GM12874 (cell line): ENCODE results near the gene UBE2L3.

Experiments used
- TF ChIP-seq, protein P1 (sequence below): IDR thresholded peaks from 2 replicates; pipeline ENCODE4 v1.5.1; 2011; ENCODE audit warnings: low read depth, mild to moderate bottlenecking, control low read depth, low read length, moderate library complexity; ENCODE audit not compliant: insufficient read depth

UBE2L3 gene

GRCh38 chr22:21594865-21595452 is 27.4 kb downstream of the UBE2L3 start:
- TF ChIP-seq, protein P1, sequence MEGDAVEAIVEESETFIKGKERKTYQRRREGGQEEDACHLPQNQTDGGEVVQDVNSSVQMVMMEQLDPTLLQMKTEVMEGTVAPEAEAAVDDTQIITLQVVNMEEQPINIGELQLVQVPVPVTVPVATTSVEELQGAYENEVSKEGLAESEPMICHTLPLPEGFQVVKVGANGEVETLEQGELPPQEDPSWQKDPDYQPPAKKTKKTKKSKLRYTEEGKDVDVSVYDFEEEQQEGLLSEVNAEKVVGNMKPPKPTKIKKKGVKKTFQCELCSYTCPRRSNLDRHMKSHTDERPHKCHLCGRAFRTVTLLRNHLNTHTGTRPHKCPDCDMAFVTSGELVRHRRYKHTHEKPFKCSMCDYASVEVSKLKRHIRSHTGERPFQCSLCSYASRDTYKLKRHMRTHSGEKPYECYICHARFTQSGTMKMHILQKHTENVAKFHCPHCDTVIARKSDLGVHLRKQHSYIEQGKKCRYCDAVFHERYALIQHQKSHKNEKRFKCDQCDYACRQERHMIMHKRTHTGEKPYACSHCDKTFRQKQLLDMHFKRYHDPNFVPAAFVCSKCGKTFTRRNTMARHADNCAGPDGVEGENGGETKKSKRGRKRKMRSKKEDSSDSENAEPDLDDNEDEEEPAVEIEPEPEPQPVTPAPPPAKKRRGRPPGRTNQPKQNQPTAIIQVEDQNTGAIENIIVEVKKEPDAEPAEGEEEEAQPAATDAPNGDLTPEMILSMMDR: no peak

DNA sequence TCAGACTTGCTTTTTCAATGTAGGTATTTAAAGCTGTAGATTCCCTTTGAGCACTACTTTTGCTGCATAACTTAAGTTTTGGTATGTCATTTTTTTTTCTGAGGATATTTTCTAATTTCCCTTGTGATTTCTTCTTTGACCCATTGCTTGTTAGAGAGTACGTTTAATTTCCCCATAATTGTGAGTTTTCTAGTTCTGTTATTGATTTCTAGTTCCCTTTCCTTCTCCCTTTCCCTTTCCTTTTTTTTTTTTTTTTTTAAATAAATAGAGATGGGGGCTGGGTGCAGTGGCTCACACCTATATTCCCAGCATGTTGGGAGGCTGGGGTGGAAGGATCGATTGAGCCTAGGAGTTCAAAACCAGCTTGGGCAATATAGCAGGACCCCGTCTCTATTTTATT is 30.8 kb downstream of the UBE2L3 start:
- TF ChIP-seq, protein P1: no peak

DNA sequence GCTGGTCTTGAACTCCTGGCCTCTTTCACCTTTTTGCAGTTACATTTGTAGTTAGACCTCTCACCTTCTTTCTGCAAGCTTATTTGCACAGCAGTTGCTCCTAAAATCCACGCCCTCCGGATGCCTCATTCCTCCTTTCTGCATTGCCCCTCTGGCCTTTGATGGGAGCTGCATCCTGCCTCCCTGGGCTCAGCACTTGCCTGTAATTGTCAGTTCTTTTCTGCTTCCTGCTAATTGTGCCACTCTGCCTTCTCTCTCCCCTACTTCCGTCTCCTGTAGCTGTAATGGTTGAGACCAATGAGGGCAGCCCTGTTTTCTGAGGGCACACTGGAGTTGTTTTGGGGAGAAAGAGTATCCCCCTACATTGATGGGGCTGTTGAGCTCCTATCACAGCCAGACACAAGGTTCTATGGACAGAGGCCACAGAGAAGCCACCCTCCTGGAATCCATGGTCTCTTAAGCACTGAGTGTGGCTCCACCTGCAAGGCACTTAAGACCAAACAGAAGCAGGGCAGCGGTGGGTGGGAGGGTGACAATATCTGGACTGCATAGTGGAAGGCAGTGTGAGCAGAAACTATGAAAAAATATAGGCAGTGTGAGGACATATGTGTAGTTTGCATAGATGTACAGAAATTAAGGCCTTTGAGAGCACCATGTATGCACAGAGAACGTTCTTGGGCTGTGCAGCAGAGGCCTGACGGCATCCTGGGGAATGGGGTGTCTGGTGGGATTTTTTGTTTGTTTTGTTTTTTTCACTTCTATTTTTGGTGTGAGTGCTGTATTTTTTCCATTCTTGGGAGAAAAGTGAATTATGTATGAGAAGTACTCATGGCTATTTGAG is 31.8 kb downstream of the UBE2L3 start:
- TF ChIP-seq, protein P1: no peak

- TF ChIP-seq, protein P1: no peak
Measured at GRCh38 chr22:21602579-21602978, 35.1 kb downstream of the UBE2L3 start.

DNA sequence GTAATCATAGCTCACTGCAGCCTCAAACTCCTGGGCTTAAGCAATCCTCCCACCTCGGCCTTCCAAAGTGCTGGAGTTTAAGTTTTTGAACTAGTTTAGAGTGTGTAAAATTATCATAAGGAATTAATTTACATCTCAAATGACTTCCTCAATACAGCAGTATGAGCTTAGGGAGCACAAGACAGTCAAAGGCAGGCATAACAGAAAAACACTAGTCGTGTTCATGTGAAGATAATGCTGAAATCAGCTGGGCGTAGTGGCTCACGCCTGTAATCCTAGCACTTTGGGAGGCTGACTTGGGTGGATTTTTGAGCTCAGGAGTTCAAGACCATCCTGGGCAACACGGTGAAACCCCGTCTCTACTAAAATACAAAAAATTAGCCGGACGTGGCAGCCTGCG is 36.5 kb downstream of the UBE2L3 start:
- TF ChIP-seq, protein P1: no peak

DNA sequence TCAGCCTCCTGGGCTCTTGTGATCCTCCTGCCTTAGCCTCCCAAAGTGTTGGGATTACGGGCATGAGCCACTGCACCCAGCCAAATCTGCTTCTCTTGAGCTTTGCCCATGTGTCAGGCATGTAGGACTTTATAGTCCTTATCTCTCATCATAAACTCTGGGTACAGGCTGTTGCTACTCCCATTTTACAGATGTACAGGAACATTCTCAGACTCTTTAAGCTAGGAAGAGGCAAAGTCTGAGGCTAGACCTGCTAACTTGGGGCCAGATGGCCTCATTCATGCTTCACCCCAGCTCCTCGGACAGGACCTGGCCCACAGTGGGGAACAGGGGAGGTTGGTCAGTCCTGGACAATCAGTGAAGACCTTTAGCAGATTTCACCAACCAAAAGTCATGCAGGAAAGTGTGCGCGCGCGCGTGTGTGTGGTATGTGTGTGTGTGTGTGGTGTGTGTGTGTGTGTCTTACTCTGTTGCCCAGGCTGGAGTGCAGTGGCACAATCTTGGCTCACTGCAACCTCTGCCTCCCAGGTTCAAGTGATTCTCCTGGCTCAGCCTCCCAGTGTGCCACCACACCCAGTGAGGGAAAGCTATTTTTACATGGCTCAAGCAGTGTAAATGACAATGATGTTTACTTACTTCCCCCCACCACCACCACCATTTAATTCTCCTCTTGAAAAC is 38.5 kb downstream of the UBE2L3 start:
- TF ChIP-seq, protein P1: no peak

DNA sequence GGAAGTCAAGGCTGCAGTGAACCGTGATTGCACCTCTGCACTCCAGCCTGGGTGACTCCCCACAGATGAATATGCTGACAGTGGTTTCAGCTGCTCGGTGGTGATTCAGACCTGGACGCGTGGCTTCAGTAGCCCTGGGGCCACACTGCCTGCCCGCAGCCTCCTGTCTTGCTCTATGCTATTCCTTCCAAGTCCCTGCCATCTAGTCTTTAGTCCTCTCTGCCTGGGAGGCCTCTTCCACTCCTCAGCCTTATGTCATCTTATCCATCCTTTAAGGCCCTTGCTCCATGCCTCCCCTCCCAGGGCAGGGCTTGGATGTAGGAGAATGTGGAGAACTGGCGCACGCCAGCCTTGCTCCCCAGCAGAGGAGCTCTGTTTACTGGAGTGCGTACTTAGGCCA is 39.3 kb downstream of the UBE2L3 start:
- TF ChIP-seq, protein P1: no peak
